Activated CD4-positive, alpha-beta T cell treated with anti-CD3 and anti-CD28 coated beads, Interleukin-2, Interleukin-6, amounts not matched to agents 100 ng/mL and 50 ng/mL, durations not matched to agents 16 hours and 8 hours (primary cell): ENCODE measurements around the gene DLX6.

Source experiments
- DNase-seq: peaks from one replicate; pipeline ENCODE4 v3.0.0-alpha.2; 2020

The DLX6 gene

GRCh38 chr7:97005183-97006054 lies at the start of gene DLX6:
Gene DLX6 (plus strand): TSS chr7:97005553. CDS start chr7:97005978, 425 bp downstream.
- peak; percentile 51 for DNase-seq

- DNase-seq, result no peak
These were observed 46.2 kb upstream of the DLX6 start for GRCh38 chr7:96959135-96959534.

- DNase-seq, result no peak
These were observed 43.0 kb upstream of the DLX6 start for GRCh38 chr7:96962221-96962885.

- DNase-seq, result no peak
These were observed 36.4 kb upstream of the DLX6 start for GRCh38 chr7:96968981-96969380.

- no peak for DNase-seq
These were observed 34.6 kb upstream of the DLX6 start for GRCh38 chr7:96970739-96971138.

GRCh38 chr7:96973986-96974385 lies 31.4 kb upstream of the DLX6 start:
- no peak for DNase-seq

GRCh38 chr7:96976106-96976505 lies 29.2 kb upstream of the DLX6 start:
- DNase-seq, result no peak

- DNase-seq, result no peak
These were observed 27.9 kb upstream of the DLX6 start for GRCh38 chr7:96977445-96977844.

GRCh38 chr7:96979551-96980276 lies 25.6 kb upstream of the DLX6 start:
- no peak for DNase-seq

- DNase-seq, result no peak
These were observed 22.8 kb upstream of the DLX6 start for GRCh38 chr7:96982586-96982985.

GRCh38 chr7:96985992-96986391 lies 19.4 kb upstream of the DLX6 start:
- no peak for DNase-seq

- DNase-seq, result no peak
These were observed 18.5 kb upstream of the DLX6 start for GRCh38 chr7:96986901-96987300.

- no peak for DNase-seq
These were observed 17.6 kb upstream of the DLX6 start for GRCh38 chr7:96987719-96988118.

GRCh38 chr7:96989241-96989858 lies 16.0 kb upstream of the DLX6 start:
- DNase-seq, result no peak

- DNase-seq, result no peak
These were observed 15.5 kb upstream of the DLX6 start for GRCh38 chr7:96989859-96990317.

- no peak for DNase-seq
These were observed 13.7 kb upstream of the DLX6 start for GRCh38 chr7:96991546-96992191.

GRCh38 chr7:96992192-96993005 lies 13.0 kb upstream of the DLX6 start:
- DNase-seq, result no peak

GRCh38 chr7:96993094-96993865 lies 12.1 kb upstream of the DLX6 start:
- DNase-seq, result no peak

GRCh38 chr7:96993980-96994379 lies 11.4 kb upstream of the DLX6 start:
- DNase-seq, result no peak

- no peak for DNase-seq
These were observed 9.8 kb upstream of the DLX6 start for GRCh38 chr7:96995406-96996110.
